GM18502 (cell line): Measurements from ENCODE around the gene RACK1.

Source experiments
- ATAC-seq: cut with Tn5 transposase; IDR thresholded peaks from one replicate; pipeline ENCODE4 v1.9.1; 2021; ENCODE audit warnings: mild to moderate bottlenecking; ENCODE audit not compliant: unreplicated experiment, poor library complexity

Gene RACK1

DNA sequence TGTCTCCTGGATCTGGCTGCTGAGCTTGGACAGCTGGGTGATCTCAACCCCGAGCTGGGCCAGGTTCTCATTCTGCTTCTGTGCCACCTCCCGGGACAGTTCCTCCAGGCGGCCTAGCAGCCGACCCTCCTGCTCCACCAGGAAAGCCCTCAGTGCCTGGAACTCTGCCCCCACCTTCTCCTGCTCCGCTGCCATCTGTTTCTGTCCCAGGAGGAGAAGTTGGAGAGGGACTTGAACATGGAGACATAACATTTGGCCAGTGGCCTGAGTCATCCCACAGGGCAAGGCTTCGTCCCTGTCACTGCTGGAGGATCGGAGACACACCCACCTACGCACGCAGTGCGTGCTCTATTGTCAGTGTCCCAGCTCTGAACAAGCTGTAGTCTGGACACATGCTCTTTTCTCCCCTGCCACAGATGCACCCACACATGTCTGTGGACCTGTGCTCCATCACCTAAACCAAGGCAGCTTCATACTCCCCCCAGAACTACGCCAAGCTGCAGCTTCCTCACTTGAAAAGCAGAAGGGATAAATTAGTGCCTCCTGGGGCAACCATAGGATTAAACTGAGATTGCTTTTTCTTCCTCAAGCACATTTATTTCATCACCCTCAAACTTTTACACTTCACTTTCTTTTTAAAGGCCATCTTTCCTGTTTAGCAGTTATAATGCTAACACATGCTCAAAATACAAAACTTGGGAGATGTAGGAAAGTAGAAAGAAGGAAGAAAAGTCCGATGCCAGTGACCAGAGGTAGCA, 43.6 kb downstream of the RACK1 start:
- ATAC-seq, result no peak

DNA sequence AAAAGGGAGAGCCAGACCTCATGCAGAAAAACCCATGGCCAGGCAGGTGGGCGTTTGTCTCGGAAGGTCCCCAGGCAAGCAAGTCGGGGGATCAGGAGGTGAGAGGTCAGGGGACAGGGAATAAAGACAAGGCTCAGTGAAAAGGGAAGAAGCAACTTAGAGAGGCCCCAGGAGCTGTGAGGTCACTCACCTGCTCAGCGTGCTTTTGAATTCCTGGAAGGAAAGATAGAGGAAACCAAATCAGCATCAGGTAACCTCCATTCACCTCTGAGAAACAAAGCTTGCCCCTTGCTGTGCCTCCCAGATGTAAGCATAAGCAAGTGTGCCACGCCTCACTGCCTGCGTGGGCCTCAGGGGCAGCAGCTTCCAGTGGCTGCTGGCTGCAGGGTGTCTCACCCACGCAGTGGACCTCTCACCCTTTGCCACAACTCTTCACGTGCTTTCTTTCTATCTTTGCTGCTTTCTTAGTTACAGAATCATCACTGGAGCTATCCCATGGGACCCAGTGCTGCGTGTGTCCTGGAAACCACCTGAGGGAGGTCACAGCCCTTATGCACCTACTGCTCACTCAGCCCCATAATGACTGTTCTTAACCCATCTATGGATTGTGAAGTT, 44.7 kb downstream of the RACK1 start:
- peak; percentile 72 for ATAC-seq

DNA sequence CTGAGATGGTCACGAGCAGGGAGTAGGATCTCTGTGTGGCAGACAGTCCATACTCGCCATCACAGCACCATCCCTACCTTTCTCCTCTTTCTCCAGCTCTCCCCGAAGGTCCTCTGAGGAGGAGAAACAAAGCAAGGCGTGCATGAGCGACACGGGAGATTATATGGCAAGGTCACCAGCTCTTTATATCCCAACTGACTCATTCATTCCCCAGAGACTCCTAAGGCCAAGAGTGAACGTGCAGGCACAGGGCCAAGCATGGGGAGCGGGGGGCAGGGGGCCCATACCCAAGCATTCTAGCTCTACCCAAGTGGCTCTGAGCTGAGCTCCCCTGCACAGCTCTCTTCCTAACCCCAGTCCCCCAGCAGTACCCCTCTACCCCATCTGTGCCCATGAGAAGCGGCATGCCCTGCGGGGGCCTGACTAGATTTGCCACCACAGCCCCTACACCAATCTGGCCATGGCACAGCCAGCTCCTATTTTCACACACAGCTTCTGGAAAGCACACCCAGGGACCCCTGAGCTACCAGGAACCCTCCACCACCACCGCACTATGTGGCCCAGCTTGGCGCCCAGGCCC, 45.5 kb downstream of the RACK1 start:
- ATAC-seq, result no peak

DNA sequence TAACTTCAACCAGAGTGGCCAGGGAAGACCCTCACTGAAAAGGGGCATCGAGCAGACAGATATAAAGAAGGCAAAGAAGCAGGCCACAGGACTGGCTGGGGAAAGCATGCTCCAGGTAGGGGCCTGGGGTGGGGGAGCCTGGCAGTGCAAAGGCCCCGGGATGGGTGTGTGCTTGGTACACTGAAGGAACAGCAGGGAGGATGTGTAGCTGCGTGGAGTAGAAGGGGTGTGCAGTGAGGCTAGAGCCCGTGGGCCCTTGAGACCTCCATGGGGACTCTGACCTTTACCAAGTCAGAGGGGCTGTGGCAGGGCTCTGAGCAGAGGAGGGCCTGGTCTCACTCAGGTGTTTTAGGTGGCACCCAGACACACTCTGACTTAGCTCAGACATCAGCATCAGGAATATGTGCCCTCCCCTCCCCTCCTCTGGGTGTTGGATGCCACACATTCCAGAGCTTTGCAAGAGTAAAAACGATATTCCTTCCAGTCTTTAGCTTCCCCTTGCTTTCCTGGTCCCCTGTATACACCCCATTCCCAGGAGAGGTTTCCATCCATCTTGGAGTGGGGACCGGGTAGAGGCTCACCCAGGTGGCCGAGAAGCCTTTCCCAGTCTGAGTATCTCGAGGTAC, 46.3 kb downstream of the RACK1 start:
- ATAC-seq, result no peak

GRCh38 chr5:181195249-181195761, 48.4 kb downstream of the RACK1 start:
- ATAC-seq, result no peak

DNA sequence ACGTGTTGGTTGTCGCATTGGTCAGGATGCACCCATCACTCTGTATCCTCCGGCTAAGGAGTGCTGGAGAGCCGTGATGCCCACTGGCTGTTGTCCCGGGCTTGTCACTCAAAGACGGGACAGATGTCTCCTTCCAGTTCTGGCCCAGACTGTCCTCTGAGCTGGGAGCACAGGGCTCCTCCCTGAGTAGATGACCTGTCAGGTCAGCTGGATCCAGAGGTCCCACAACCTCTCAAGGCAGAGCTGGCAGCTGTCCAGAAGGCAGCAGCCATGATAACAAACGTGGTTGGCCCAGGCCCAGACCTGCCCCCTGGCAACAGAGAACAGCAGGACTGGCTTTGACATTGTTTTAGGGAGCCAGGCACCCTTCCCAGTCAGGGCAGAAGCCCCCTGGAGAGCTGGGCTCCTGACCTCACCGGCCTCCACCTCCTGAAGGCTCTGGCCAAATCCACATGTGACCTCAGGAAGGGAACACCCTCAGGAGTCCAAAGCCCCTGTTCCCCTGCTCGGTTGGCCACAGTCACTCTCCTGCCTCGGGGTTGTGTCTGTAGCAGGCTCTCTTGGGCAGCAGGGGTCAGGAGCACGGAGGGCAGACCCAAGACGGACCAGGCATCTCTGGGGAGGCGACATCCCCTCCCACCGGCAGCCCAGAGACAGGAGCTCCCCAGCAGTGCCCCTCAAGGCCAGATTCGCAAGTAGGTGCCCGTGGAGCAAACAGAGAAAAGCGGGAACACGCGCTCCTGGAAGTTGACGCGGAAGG, 49.0 kb downstream of the RACK1 start:
- ATAC-seq, result no peak

GRCh38 chr5:181193656-181194055, 50.0 kb downstream of the RACK1 start:
- no peak for ATAC-seq

DNA sequence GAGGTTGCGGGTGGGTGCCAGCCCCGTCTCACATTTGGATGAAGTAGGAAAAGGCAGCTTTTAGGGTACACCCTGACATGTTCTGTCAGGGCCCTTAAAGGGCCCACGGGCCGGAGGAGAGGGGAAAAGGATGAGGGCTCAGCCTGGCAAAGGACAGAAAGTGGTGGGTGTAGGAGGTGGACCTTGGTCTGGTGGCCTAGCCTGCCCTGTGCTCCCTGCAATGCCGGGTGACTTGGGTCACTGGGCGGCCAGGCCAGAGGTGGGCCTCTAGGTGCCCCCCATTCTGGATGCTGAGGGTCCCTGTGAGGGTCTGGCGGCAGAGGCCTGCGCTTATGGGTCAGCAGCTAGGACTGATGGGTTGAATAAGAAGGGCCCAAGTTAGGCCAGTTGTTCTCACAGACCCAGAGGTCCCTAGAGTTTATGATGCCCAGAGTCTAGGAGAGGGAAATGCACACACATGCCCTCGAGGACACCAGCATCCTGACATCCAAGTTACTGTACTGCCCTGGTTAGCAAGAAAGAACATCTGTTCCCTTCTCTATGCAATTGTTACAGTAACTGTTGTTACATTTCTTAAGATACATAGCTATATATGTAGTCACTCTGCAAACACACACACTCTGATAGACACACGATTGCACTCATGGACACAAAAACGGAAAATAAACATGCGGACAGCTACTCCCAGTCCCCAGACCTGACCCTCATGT, 51.2 kb downstream of the RACK1 start:
- no peak for ATAC-seq

DNA sequence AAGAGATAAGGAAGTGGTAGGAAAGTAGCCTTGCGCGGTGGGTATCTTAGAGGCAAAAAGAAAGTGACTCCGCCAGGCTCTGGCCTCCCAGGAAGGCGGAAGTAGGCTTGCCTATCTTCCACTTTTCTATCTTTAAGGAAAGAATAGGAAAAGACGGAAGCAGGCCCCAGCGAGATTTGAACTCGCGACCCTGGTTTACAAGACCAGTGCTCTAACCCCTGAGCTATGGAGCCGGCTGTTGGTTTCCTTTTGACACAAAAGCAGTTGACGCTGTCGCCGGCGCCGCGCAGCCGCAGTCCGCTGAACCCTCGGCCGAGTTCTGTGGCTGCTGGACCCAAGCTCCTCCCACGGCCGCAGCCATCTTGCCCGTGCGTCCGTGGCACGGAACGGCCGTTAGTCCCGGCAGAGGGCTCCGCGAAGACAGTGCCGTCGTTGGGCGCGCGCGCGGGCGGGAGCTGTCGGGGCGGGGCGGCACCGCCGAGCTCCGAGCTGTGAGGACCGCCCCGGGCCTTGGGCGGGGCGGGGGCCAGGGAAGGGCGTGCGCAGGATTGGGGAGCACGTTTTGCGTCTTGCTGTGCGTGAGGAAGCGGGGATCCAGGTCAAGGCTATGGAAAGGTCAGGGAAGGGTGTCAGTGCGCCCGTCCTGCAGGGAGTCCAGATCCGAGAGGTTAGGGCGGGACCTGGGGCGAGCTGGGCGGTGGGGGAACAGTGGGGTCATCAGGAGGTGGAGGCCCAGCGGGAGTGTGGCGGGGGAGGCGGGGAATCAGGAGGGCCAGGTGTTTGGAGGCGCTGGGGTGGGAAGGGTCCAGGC, 52.0 kb downstream of the RACK1 start:
- peak; percentile 66 for ATAC-seq

GRCh38 chr5:181190711-181191525, 52.8 kb downstream of the RACK1 start:
- peak; percentile 11 for ATAC-seq

- ATAC-seq, result no peak
These were observed 53.6 kb downstream of the RACK1 start for GRCh38 chr5:181189962-181190710.

- ATAC-seq, result no peak
These were observed 54.2 kb downstream of the RACK1 start for GRCh38 chr5:181189363-181189961.

GRCh38 chr5:181188700-181189362, 54.9 kb downstream of the RACK1 start:
- no peak for ATAC-seq

GRCh38 chr5:181187500-181188213, 56.0 kb downstream of the RACK1 start:
- no peak for ATAC-seq

DNA sequence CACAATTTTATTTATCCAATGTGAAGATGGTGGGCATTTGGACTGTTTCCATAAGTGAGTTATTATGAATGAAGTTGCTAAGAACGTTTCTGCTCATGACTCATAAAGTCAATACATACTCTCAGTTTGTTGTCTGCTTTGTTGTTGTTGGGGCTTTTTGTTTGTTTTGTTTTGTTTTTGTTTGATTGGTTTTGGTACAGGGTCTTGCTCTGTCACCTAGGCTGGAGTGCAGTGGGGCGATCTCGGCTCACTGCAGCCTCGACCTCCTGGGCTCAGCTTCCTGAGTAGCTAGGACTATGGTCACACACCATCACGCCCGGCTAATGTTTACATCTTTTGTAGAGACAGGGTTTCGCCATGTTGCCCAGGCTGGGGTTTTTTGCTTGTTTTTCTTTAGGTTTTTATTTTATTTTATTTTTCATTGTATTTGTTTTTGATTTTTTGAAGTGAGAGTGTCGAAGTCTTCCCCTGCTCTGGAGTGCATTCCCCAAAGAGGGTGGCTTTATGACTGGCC, 56.7 kb downstream of the RACK1 start:
- ATAC-seq, result no peak
